NAMALWA (cell line): Measurements from ENCODE around the gene VAMP1.

Experiments
- DNase-seq: peaks from one replicate; pipeline ENCODE4 v3.0.0-alpha.2; 2015; ENCODE audit warnings: low spot score

The VAMP1 gene

DNA sequence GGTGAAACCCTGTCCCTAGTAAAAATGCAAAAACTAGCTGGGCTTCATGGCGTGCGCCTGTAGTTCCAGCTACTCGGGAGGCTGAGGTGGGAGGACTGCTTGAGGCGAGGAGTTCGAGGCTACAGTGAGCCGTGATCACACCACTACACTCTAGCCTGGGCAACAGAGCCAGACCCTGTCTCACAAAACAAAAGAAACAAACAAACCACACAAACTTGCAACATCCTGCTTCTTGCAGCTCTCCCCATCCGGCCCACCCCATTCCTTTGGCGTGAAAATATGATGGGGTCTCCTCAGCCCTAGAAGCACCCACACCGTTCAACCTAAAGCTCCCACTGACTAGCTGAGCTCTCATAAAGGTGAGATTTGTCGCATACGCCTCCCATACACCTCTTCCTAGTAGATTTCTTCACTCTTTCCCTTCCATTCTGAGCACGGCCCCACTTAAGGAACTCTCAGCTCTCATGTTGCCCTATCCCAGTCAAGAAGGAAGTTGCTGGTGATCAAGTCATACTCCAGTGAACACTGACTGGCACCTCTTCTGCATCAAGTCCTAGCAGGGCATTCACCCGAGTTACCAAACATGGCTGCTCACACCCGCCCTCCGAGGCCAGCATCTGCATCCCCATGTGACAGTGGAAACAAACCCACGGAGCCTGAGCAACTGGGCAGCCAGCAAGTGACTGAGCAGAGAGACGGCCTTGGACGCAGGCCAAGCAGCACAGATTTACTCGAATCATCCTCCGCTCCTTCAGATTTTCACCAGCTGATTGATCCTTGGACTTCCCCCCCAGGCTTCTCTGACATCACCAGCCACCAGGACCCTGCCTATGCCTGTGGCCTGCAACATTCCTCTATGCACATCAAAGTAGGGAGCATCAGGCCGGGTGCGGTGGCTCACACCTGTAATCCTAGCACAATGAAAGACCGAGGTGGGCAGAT is 44.6 kb downstream of the VAMP1 start:
- peak; percentile 89 for DNase-seq

DNA sequence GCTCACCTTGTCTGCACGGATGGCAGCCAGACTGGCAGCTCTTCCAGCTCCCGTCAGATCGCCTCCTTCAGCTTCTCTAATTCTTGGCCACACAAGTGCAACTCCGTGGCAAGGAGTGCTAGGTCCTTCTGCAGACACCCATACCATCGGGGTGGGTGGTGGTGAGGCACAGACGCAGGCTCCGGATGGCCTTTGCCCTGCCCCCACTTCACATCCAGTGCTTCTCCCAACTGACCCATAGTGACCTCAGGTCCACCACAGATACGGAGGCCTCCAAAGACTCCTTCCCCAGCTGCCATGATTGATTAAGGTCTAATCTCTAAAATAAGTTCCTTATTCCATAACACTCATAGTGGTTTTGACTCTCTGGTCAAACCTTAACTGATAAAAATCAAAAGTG is 45.6 kb downstream of the VAMP1 start:
- DNase-seq: no peak

DNA sequence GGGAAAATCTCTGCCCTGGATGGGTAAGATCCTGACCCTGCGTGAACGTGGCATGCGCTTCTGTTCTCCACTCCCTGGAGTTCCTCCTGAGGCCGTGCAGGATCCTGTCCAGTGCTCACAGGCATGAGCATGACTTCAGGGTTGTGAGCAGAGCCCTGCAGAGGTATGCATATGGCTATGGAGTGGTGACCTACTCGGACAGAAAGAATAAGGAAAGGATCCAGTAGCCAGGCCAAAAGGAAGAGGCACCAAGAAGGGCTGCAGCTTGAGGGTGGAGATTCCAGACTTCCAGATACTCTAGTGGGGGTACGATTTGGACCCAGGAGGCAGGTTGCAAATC is 46.5 kb downstream of the VAMP1 start:
- DNase-seq: no peak

DNA sequence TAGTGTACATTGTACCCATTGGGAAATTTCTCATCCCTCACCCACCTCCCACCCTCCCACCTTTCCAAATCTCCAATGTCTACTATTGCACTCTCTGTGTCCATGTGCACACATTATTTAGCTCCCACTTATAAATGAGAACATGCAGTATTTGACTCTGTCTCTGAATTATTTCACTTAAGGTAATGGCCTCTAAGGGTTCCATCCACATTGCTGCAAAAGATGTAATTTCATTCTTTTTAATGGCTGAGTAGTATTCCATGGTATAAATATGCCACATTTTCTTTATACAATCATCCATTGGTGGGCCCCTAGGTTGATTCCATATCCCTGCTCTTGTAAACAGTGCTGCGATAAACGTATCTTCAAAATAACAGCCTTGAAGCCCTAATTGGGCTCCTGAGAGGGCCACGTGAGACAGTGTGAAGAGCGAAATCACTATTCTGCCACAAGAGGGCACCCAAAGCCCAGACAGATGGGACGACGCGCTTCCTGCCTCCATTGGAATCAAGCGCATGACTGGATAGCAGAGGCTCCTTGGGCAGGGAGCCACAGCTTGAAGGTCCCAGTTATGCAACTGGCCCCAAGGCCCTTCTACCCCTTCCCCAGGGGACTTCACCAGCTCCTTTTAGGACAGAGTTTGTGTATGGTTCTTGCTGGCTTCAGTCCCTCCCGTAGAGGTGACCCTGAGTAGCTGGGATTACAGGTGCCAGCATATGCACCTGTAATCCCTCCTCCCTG is 47.0 kb downstream of the VAMP1 start:
- peak; percentile 97 for DNase-seq

DNA sequence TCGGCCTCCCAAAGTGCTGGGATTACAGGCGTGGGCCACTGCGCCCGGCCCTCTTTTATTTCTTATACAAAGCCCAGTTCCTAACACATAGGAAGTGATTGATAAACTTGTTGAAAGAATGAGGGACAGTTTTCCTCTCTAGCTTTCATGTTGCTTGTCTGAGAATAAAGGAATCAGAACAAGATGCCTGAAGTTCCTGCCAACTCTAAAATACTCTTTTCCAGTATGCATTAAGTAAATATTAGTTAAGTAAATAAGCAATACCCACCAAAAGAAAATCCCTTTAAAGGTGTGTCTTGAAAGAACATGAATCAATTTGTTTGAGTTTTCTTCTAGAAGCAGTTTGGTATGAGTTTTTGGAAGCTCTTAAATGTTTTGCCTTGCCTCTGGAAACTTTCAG is 50.1 kb downstream of the VAMP1 start:
- no peak for DNase-seq

DNA sequence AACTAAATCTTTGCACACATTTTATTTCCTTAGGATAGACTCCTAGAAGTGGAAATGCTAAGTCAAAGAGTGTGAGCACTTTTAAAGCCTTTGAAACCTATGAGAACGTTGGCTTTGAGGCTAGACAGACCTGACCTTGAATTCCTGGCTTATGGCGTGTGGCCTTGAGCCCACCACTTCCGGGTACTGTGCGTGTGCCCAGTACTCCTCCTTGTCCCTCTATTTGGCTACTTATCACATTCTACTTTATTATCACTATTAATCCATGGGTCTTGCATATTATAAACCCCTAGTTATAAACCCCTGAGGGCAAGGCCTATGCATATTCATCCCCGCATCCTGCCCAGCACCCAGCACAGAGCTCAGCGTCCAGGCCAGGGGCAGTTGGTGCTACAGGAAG is 51.7 kb downstream of the VAMP1 start:
- no peak for DNase-seq

DNA sequence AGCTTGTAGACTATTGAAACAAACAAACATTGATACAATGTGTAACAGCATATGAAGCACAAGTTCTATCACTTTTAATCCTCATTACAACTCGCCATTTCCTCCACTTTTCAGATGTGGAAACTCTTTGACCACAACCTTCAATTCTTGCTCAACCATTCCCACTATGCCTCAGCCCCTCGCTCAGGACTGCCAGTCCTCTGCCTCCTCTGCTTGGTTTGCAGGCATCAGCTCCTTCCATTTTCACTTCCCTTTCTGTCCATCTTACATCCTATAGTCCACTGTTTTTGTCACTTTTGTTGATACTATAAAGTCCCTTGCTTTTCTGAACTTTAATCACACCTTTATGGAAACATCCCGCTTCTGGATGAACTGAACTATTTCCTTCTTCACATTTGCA is 53.9 kb downstream of the VAMP1 start:
- DNase-seq: no peak
